ENCODE results near the gene HIVEP1. TPM values are rescaled to one million over a fixed set of nuclear protein-coding genes. Genes with fewer than 3 reads are reported as not detected.

HIVEP1 gene
- total RNA-seq, 4 donors from 2014 or later, result 14.9 to 30.6 (median 22.2) TPM

GRCh38 chr6:12024216-12024615 is 12.1 kb downstream of the HIVEP1 start:
- H3K36me3 ChIP-seq, result peaks cover 0 to 33% (median 0%) of the 10 kb centered on the region in 3 donors
- no peaks in the 10 kb centered on the region for H3K27me3 ChIP-seq
- H3K27ac ChIP-seq, result no peak overlapping the region
- DNase-seq (ENCODE audit: low spot score in 2 of 2), result no peak
- H3K4me3 ChIP-seq, result no peak overlapping the region
- H3K4me1 ChIP-seq, result peaks cover 0 to 36% (median 0%) of the 10 kb centered on the region in 4 donors
- TF ChIP-seq POLR2A (IDR thresholded peaks at IDR 0.05) (no peak), CTCF (IDR thresholded peaks at IDR 0.05) (no peak), EP300 (IDR thresholded peaks at IDR 0.05) (no peak)
- WGBS, 2 donors, result 67% methylated on average over 2 of the region's 2 CpGs
- peaks cover 0 to 5% (median 1%) of the 10 kb centered on the region in 4 donors for H3K9me3 ChIP-seq

GRCh38 chr6:12024699-12025434 is 12.8 kb downstream of the HIVEP1 start:
- H3K36me3 ChIP-seq, result peaks cover 0 to 33% (median 0%) of the 10 kb centered on the region in 3 donors
- 90 to 96% methylated on average over 4 of the region's 4 CpGs for WGBS, 2 donors
- H3K4me1 ChIP-seq, result peaks cover 0 to 36% (median 0%) of the 10 kb centered on the region in 4 donors
- H3K27ac ChIP-seq, result no peak overlapping the region
- H3K9me3 ChIP-seq, result peaks cover 0 to 11% (median 5%) of the 10 kb centered on the region in 4 donors
- H3K4me3 ChIP-seq, result no peak overlapping the region
- no peaks in the 10 kb centered on the region for H3K27me3 ChIP-seq
- TF ChIP-seq EP300 (IDR thresholded peaks at IDR 0.05) (no peak), POLR2A (IDR thresholded peaks at IDR 0.05) (no peak), CTCF (IDR thresholded peaks at IDR 0.05) (no peak)
- no peak for DNase-seq (ENCODE audit: low spot score in 2 of 2)

GRCh38 chr6:12026120-12026519 is 14.0 kb downstream of the HIVEP1 start:
- H3K36me3 ChIP-seq, result peaks cover 0 to 29% (median 0%) of the 10 kb centered on the region in 3 donors
- 82 to 84% methylated on average over 4 of the region's 4 CpGs for WGBS, 2 donors
- H3K9me3 ChIP-seq, result peaks cover 0 to 22% (median 8%) of the 10 kb centered on the region in 4 donors
- no peak overlapping the region for H3K27ac ChIP-seq
- no peak overlapping the region for H3K4me3 ChIP-seq
- TF ChIP-seq EP300 (IDR thresholded peaks at IDR 0.05) (no peak), POLR2A (IDR thresholded peaks at IDR 0.05) (no peak), CTCF (IDR thresholded peaks at IDR 0.05) (no peak)
- peaks cover 0 to 36% (median 0%) of the 10 kb centered on the region in 4 donors for H3K4me1 ChIP-seq
- no peaks in the 10 kb centered on the region for H3K27me3 ChIP-seq
- DNase-seq (ENCODE audit: low spot score in 2 of 2), result no peak

GRCh38 chr6:12026833-12027232 is 14.7 kb downstream of the HIVEP1 start:
- Histone ChIP-seq H3K27ac (no peak overlapping the region), H3K4me1 (peaks cover 0 to 36% (median 0%) of the 10 kb centered on the region in 4 donors), H3K4me3 (no peak overlapping the region), H3K27me3 (no peaks in the 10 kb centered on the region), H3K36me3 (peaks cover 0 to 29% (median 0%) of the 10 kb centered on the region in 3 donors), H3K9me3 (peaks cover 0 to 22% (median 8%) of the 10 kb centered on the region in 4 donors)
- WGBS, 2 donors, result 96 to 98% methylated on average over 1 of the region's 1 CpG
- TF ChIP-seq EP300 (IDR thresholded peaks at IDR 0.05), result no peak
- no peak for TF ChIP-seq POLR2A (IDR thresholded peaks at IDR 0.05)
- TF ChIP-seq CTCF (IDR thresholded peaks at IDR 0.05), result no peak
- DNase-seq (ENCODE audit: low spot score in 2 of 2), result no peak

- peaks cover 0 to 22% (median 8%) of the 10 kb centered on the region in 4 donors for H3K9me3 ChIP-seq
- no peak overlapping the region for H3K4me3 ChIP-seq
- TF ChIP-seq EP300 (IDR thresholded peaks at IDR 0.05) (no peak), POLR2A (IDR thresholded peaks at IDR 0.05) (no peak), CTCF (IDR thresholded peaks at IDR 0.05) (no peak)
- DNase-seq (ENCODE audit: low spot score in 2 of 2), result no peak
- no peak overlapping the region for H3K27ac ChIP-seq
- no peaks in the 10 kb centered on the region for H3K27me3 ChIP-seq
- 94 to 97% methylated on average over 4 of the region's 4 CpGs for WGBS, 2 donors
- peaks cover 0 to 30% (median 0%) of the 10 kb centered on the region in 3 donors for H3K36me3 ChIP-seq
- H3K4me1 ChIP-seq, result peaks cover 0 to 29% (median under 1%) of the 10 kb centered on the region in 4 donors
Measured at GRCh38 chr6:12028213-12028612, 16.1 kb downstream of the HIVEP1 start.
